Osteoblast (primary cell): Measurements from ENCODE around the gene HCN3. TPM values are rescaled to one million over a fixed set of nuclear protein-coding genes. Genes with fewer than 3 reads are reported as not detected.

Source experiments
- DNase-seq: peaks from one replicate; pipeline ENCODE4 v3.0.0; 2011; ENCODE audit warnings: low spot score, mixed read lengths; ENCODE audit not compliant: insufficient read length; ENCODE audit errors: missing footprints
- H2AFZ ChIP-seq: 2 replicates; pipeline ENCODE4 v1.6.0; 2011; ENCODE audit warnings: mild to moderate bottlenecking, low read length
- H3K27ac ChIP-seq: 2 replicates; pipeline ENCODE4 v1.5.1; 2011; ENCODE audit warnings: mild to moderate bottlenecking, low read depth, low read length, moderate library complexity
- H3K27me3 ChIP-seq: 2 replicates; pipeline ENCODE4 v1.6.0; 2012; ENCODE audit warnings: mild to moderate bottlenecking, control low read depth, inconsistent platforms, low read length, moderate library complexity; ENCODE audit not compliant: insufficient read depth
- H3K36me3 ChIP-seq: 2 replicates; pipeline ENCODE4 v1.5.1; 2011; ENCODE audit warnings: mild to moderate bottlenecking, low read length, control low read depth, moderate library complexity; ENCODE audit not compliant: insufficient read depth
- H3K4me1 ChIP-seq: 2 replicates; pipeline ENCODE4 v1.5.1; 2011; ENCODE audit warnings: mild to moderate bottlenecking, low read length, control low read depth, moderate library complexity; ENCODE audit not compliant: insufficient read depth
- H3K4me2 ChIP-seq: 2 replicates; pipeline ENCODE4 v1.6.0; 2011; ENCODE audit warnings: mild to moderate bottlenecking, low read length; ENCODE audit not compliant: insufficient read depth
- H3K4me3 ChIP-seq: fragments of 200-600 bp; sonication (generic); 3 replicates; pipeline ENCODE4 v1.5.1; 2012; ENCODE audit warnings: mild to moderate bottlenecking, low read length, inconsistent platforms; ENCODE audit not compliant: insufficient read depth
- H3K79me2 ChIP-seq: 2 replicates; pipeline ENCODE4 v1.6.0; 2012; ENCODE audit warnings: mild to moderate bottlenecking, low read length, control low read depth, inconsistent platforms; ENCODE audit not compliant: insufficient read depth
- H3K9me3 ChIP-seq: 2 replicates; pipeline ENCODE4 v1.5.1; 2011; ENCODE audit warnings: low read depth, low read length, control low read depth
- H4K20me1 ChIP-seq: 2 replicates; pipeline ENCODE4 v1.6.0; 2012; ENCODE audit warnings: mild to moderate bottlenecking, low read length, control low read depth; ENCODE audit not compliant: insufficient read depth
- CTCF ChIP-seq: IDR thresholded peaks from 2 replicates; pipeline ENCODE4 v1.5.1; 2011; ENCODE audit warnings: mild to moderate bottlenecking, low read depth, low read length, moderate library complexity; ENCODE audit errors: extremely low read depth
- total RNA-seq: library from RNA; depleted of rRNA; stranded (reverse); fragments of >200 nt; gene quantifications from 2 replicates; pipeline ENCODE4 v1.2.3, GENCODE V29; 2012

The HCN3 gene
- total RNA-seq, 1 donor, result 2.5 TPM

GRCh38 chr1:155295183-155295941, 18.1 kb downstream of the HCN3 start:
- Histone ChIP-seq H3K36me3 (no peaks in the 10 kb centered on the region), H3K9me3 (no peaks in the 10 kb centered on the region), H2AFZ (no peak overlapping the region), H3K79me2 (no peaks in the 10 kb centered on the region), H3K4me1 (no peaks in the 10 kb centered on the region), H3K27me3 (peaks cover 46% of the 10 kb centered on the region), H3K4me3 (no peak overlapping the region), H3K4me2 (no peak overlapping the region), H4K20me1 (no peaks in the 10 kb centered on the region), H3K27ac (no peak overlapping the region)
- no peak for TF ChIP-seq CTCF
- peak; percentile 82 for DNase-seq

GRCh38 chr1:155295942-155296267, 18.6 kb downstream of the HCN3 start:
- H3K79me2 ChIP-seq, result no peaks in the 10 kb centered on the region
- no peak overlapping the region for H3K4me2 ChIP-seq
- H3K36me3 ChIP-seq, result no peaks in the 10 kb centered on the region
- H3K4me1 ChIP-seq, result no peaks in the 10 kb centered on the region
- no peaks in the 10 kb centered on the region for H4K20me1 ChIP-seq
- no peaks in the 10 kb centered on the region for H3K9me3 ChIP-seq
- no peak for TF ChIP-seq CTCF
- no peak for DNase-seq
- no peak overlapping the region for H3K27ac ChIP-seq
- H3K27me3 ChIP-seq, result peaks cover 45% of the 10 kb centered on the region
- H2AFZ ChIP-seq, result no peak overlapping the region
- H3K4me3 ChIP-seq, result no peak overlapping the region

- Histone ChIP-seq H4K20me1 (no peaks in the 10 kb centered on the region), H3K4me1 (no peaks in the 10 kb centered on the region), H3K36me3 (no peaks in the 10 kb centered on the region), H3K4me2 (no peak overlapping the region), H3K4me3 (no peak overlapping the region), H3K27me3 (peaks cover 42% of the 10 kb centered on the region), H3K9me3 (no peaks in the 10 kb centered on the region), H3K79me2 (no peaks in the 10 kb centered on the region), H2AFZ (no peak overlapping the region), H3K27ac (no peak overlapping the region)
- peak; percentile 49 for DNase-seq
- TF ChIP-seq CTCF, result no peak
These were observed 19.4 kb downstream of the HCN3 start for GRCh38 chr1:155296661-155297060.

GRCh38 chr1:155297384-155297783, 20.1 kb downstream of the HCN3 start:
- no peaks in the 10 kb centered on the region for H3K4me1 ChIP-seq
- H4K20me1 ChIP-seq, result no peaks in the 10 kb centered on the region
- no peaks in the 10 kb centered on the region for H3K36me3 ChIP-seq
- H3K4me2 ChIP-seq, result no peak overlapping the region
- TF ChIP-seq CTCF, result no peak
- H2AFZ ChIP-seq, result no peak overlapping the region
- no peak for DNase-seq
- peaks cover 42% of the 10 kb centered on the region for H3K27me3 ChIP-seq
- H3K79me2 ChIP-seq, result no peaks in the 10 kb centered on the region
- no peak overlapping the region for H3K27ac ChIP-seq
- H3K4me3 ChIP-seq, result no peak overlapping the region
- H3K9me3 ChIP-seq, result no peaks in the 10 kb centered on the region
